ENCODE data around the gene SLC6A12. TPM values are rescaled to one million over a fixed set of nuclear protein-coding genes. Genes with fewer than 3 reads are reported as not detected.

SLC6A12 gene
- total RNA-seq, 1 donor, result not detected

GRCh38 chr12:227923-228845 is 14.2 kb upstream of the SLC6A12 start:
- Histone ChIP-seq H3K4me1 (ENCODE audit: insufficient read depth, low read length) (no peaks in the 10 kb centered on the region), H3K36me3 (ENCODE audit: insufficient read depth, low read length) (no peaks in the 10 kb centered on the region), H3K4me3 (ENCODE audit: insufficient read depth, low read length) (no peak overlapping the region), H4K20me1 (ENCODE audit: insufficient read depth, low read length) (no peaks in the 10 kb centered on the region), H3K9me3 (ENCODE audit: low read depth, low read length) (no peaks in the 10 kb centered on the region), H3K4me2 (ENCODE audit: insufficient read depth, low read length) (no peak overlapping the region), H3K79me2 (ENCODE audit: insufficient read depth, low read length) (no peaks in the 10 kb centered on the region), H3K27ac (ENCODE audit: low read depth, low read length) (no peak overlapping the region), H3K27me3 (ENCODE audit: insufficient read depth, low read length) (peaks cover 51% of the 10 kb centered on the region), H2AFZ (ENCODE audit: low read length) (no peak overlapping the region)
- DNase-seq (ENCODE audit: insufficient read length, low spot score, missing footprints), result peak; percentile 83
- TF ChIP-seq CTCF (IDR thresholded peaks at IDR 0.05; ENCODE audit: extremely low read depth, low read depth, low read length), result no peak

DNA sequence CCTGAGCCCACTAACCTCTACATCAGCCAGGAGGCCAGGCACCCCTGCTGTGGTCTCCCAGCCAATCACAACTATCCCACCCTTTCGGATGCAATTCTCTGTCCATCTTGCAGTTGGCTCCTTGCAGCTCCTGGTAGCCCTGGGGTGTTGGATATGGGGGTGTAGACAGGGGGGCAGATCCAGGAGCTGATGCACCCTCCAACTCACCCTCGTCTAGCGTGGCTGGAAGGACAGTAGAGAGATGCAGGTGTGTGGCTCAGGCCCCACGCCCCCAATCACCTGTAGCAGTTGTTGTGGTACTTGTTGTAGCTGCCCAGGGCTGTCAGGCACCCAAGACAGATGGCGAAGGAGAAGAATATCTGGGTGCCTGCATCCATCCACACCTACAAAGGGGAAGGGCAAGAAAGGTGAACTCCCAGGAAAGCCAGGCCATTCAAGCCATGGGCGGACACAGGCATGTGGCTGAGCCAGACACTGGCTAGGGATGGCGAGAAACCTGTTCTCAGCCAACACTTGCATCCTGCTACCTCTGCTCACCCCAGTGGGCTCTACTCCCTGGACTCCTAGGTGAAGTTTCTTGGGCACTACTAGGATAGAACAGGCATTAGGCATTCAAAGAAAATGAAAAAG is 13.4 kb upstream of the SLC6A12 start:
- no peak for TF ChIP-seq CTCF (IDR thresholded peaks at IDR 0.05; ENCODE audit: extremely low read depth, low read depth, low read length)
- Histone ChIP-seq H3K27ac (ENCODE audit: low read depth, low read length) (no peak overlapping the region), H4K20me1 (ENCODE audit: insufficient read depth, low read length) (no peaks in the 10 kb centered on the region), H3K27me3 (ENCODE audit: insufficient read depth, low read length) (peaks cover 49% of the 10 kb centered on the region), H3K79me2 (ENCODE audit: insufficient read depth, low read length) (no peaks in the 10 kb centered on the region), H3K36me3 (ENCODE audit: insufficient read depth, low read length) (no peaks in the 10 kb centered on the region), H3K4me1 (ENCODE audit: insufficient read depth, low read length) (no peaks in the 10 kb centered on the region), H3K4me3 (ENCODE audit: insufficient read depth, low read length) (no peak overlapping the region), H3K4me2 (ENCODE audit: insufficient read depth, low read length) (no peak overlapping the region), H2AFZ (ENCODE audit: low read length) (no peak overlapping the region), H3K9me3 (ENCODE audit: low read depth, low read length) (no peaks in the 10 kb centered on the region)
- no peak for DNase-seq (ENCODE audit: insufficient read length, low spot score, missing footprints)

DNA sequence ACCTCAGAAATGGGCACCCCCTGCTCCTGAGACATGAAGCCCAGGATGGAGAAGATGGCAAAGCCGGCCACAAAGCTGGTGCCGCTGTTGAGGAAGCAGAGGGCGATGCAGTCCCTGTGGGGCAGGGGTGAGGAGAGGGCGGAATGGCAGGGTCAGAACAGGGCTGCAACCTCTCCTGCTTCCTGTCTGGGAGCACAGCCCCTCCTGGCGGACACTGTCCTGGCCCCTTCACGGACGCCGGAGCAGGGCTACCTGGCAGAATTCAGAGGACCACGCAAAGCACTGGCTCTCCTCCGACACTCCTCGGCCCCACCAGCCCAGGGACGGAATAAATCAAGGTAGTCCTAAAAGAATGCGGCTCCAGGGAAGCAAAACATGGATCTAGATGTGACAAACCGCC is 12.4 kb upstream of the SLC6A12 start:
- H3K27ac ChIP-seq (ENCODE audit: low read depth, low read length), result no peak overlapping the region
- no peak overlapping the region for H3K4me3 ChIP-seq (ENCODE audit: insufficient read depth, low read length)
- H3K4me2 ChIP-seq (ENCODE audit: insufficient read depth, low read length), result no peak overlapping the region
- peaks cover 45% of the 10 kb centered on the region for H3K27me3 ChIP-seq (ENCODE audit: insufficient read depth, low read length)
- DNase-seq (ENCODE audit: insufficient read length, low spot score, missing footprints), result no peak
- H3K79me2 ChIP-seq (ENCODE audit: insufficient read depth, low read length), result no peaks in the 10 kb centered on the region
- no peaks in the 10 kb centered on the region for H3K9me3 ChIP-seq (ENCODE audit: low read depth, low read length)
- no peaks in the 10 kb centered on the region for H4K20me1 ChIP-seq (ENCODE audit: insufficient read depth, low read length)
- no peak overlapping the region for H2AFZ ChIP-seq (ENCODE audit: low read length)
- no peaks in the 10 kb centered on the region for H3K4me1 ChIP-seq (ENCODE audit: insufficient read depth, low read length)
- no peaks in the 10 kb centered on the region for H3K36me3 ChIP-seq (ENCODE audit: insufficient read depth, low read length)
- no peak for TF ChIP-seq CTCF (IDR thresholded peaks at IDR 0.05; ENCODE audit: extremely low read depth, low read depth, low read length)

GRCh38 chr12:225012-225411 is 11.1 kb upstream of the SLC6A12 start:
- Histone ChIP-seq H3K9me3 (ENCODE audit: low read depth, low read length) (no peaks in the 10 kb centered on the region), H4K20me1 (ENCODE audit: insufficient read depth, low read length) (no peaks in the 10 kb centered on the region), H2AFZ (ENCODE audit: low read length) (no peak overlapping the region), H3K27me3 (ENCODE audit: insufficient read depth, low read length) (peaks cover 32% of the 10 kb centered on the region), H3K36me3 (ENCODE audit: insufficient read depth, low read length) (no peaks in the 10 kb centered on the region), H3K4me2 (ENCODE audit: insufficient read depth, low read length) (no peak overlapping the region), H3K79me2 (ENCODE audit: insufficient read depth, low read length) (no peaks in the 10 kb centered on the region), H3K27ac (ENCODE audit: low read depth, low read length) (no peak overlapping the region), H3K4me3 (ENCODE audit: insufficient read depth, low read length) (no peak overlapping the region), H3K4me1 (ENCODE audit: insufficient read depth, low read length) (no peaks in the 10 kb centered on the region)
- no peak for DNase-seq (ENCODE audit: insufficient read length, low spot score, missing footprints)
- no peak for TF ChIP-seq CTCF (IDR thresholded peaks at IDR 0.05; ENCODE audit: extremely low read depth, low read depth, low read length)
